Activated T-cell treated with anti-CD3 and anti-CD28 coated beads, Interleukin-2, amount 50 U/mL, for 1 hour (primary cell): ENCODE results near the gene MT1H.

Source experiments
- DNase-seq: peaks from one replicate; pipeline ENCODE4 v3.0.0-alpha.2; 2020

The MT1H gene

GRCh38 chr16:56636616-56637413, 32.8 kb upstream of the MT1H start:
- no peak for DNase-seq

GRCh38 chr16:56637814-56638750, 31.5 kb upstream of the MT1H start, which contains the start of gene MT1A:
MT1A (plus strand) TSS chr16:56638666; CDS start chr16:56638739, 73 bp downstream.
- DNase-seq, result no peak

DNA sequence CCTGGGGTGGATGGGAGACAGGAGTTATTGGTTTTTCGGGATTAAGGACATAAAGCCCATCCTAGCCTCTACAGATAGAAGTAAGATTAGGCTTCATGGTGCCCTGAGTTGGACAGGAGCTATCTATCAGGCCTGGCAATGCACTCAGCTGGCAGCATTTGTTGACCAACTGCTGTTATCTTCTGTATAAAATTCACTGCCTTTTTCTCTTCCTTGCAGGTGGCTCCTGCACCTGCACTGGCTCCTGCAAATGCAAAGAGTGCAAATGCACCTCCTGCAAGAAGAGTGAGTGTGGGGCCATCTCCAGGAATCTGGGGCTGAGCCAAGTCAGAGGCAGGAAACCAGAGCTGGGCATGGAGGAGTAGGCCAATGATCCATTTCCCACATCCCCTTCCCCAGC, 30.6 kb upstream of the MT1H start:
- DNase-seq, result no peak

DNA sequence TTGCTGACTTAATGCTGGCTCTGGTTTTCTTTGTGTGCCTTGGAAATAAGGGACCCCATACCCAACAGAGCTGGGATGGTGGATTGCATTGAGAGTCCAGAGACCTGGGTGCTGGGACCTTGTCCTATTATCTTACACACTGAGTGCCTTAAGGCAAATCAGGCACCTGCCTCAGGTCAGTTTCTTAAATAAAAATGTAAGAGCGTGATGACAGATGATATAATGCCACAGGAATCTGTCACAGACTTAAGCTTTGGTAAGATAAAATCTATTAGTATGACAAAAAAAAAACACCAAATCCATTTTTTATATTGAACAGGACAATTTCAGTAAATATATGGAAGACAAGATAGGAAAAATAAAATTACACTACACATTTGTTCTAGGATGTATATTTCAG, 29.5 kb upstream of the MT1H start:
- DNase-seq, result no peak

GRCh38 chr16:56641166-56641565, 28.4 kb upstream of the MT1H start:
- DNase-seq, result no peak

DNA sequence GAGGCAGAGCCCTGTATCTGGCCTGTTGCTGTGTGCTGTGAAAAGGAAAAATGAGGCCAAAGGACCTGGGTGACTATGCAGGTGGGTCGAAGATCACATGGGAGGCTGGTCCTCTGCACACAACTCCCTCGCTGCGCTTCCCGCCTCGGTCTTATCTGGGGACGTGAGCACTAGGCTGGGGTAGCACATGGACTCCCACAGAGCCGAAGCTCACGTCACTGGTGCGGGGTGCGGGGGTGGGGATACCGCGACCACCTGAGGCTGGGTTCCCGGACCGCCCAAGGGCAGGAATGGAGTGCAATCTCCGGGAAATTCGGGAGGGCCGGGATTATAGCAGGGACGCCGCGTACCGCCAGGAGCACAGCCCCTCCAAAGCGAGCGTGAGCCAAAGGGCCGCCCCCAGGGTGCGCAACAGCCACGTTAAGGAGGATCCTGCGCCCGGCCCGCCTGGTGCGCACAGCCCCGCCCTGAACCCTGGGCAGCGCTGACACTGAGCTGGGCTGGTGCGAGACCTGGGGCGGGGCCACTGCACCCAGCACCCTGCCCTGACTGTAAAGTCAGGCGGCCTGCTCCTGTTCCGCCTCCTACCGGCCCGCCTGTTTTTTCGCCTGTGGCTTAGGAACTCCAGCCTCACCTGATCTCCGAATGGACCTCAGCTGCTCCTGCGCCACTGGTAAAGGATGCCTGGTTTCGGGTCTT, 26.4 kb upstream of the MT1H start:
- peak; percentile 75 for DNase-seq

GRCh38 chr16:56643833-56644232, 25.8 kb upstream of the MT1H start:
- DNase-seq, result no peak

GRCh38 chr16:56645311-56645710, 24.3 kb upstream of the MT1H start:
- no peak for DNase-seq

DNA sequence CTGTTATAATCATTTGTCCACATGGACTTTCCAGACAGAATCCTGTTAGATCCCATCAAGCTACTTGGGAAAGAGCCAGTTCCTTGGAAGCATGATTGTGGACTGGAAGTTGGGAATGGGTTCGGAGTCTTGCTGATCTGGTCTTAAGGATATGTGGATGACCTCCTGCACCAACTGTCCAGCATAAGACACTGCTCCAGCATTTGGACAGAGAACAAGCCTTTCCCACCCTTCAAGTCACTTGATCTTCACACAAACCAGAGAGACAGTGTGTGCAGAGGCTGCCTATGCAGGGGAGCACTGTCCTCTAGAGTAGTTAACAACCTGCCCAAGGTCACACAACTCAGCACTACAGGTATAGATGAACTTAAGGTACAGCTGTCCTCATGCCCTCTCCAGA, 23.8 kb upstream of the MT1H start:
- DNase-seq, result no peak

DNA sequence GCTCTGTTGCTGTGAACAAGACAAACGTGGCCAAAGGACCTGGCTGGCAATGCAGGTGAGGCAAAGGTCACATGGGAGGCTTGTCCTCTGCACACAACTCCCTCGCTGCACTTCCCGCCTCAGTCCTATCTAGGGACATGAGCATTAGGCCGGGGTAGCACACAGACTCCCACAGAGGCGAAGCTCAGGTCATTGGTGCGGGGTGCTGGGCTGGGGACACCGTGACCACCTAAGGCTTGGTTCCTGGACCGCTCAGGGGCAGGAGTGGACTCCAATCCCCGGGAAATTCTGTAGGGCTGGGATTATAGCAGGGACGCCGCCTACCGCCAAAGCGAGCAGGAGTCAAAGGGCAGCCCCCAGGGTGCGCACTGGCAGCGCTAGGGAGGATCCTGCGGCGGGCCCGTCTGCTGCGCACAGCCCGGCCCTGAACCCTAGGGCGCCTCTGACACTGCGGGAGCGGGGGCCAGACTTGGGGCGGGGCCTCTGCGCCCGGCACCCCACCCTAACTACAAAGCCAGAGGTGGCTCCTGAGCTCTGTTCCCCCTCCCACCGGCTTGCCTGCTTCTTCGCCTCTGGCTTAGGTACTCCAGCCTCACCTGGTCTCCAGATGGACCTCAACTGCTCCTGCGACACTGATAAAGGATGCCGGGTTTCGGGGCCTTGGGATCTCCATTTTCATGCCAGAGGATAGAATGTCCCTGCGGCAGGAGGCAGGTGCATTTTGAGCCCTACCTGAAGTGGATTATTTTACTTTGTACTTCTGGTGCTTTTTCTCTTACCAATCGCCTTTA, 21.8 kb upstream of the MT1H start:
- DNase-seq, result no peak

GRCh38 chr16:56649271-56649670, 20.3 kb upstream of the MT1H start:
- no peak for DNase-seq

- no peak for DNase-seq
These were observed 19.8 kb upstream of the MT1H start for GRCh38 chr16:56649820-56650219.

DNA sequence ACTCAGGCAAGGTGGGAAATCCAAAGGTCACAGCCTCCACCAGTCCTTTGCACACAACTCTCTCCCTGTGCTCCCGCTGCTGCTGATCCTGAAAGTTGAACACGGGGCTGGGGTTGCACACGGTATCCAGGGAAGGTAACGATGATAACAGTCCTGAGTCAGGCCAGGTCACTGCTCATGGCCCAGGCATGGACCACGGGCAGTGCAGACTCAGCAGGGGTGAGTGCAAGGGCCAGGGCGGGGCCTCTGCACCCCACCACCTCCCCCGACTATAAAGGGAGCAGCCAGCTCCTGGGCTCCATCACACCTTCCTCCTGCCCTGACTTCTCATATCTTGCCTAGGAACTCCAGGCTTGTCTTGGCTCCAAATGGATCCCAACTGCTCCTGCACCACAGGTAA, 18.0 kb upstream of the MT1H start, which contains the start of gene MT1B:
MT1B (plus strand) TSS at position 301 of the 400 bp plus-strand sequence; CDS start at position 369, 68 bp downstream.
- DNase-seq, result no peak

GRCh38 chr16:56652600-56652999, 17.0 kb upstream of the MT1H start:
- DNase-seq, result no peak

DNA sequence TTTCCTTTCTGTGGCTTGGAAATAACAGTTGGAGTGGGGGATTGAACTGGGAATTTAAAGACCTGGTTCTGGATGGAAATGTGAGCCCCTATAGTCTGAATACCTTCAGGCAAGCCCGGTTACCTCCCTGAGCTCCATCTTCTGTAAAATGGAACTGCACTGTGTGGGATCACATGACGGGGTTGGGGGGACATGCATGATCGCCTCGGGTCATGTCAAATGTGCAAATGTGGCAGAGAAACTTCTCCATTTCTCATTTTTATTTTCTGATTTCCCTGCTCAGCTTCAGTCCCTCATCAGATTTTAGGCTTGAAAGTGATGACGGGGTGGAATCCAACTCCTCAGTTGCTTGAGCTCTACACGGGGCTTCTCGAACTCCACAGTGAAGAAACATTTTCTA, 16.4 kb upstream of the MT1H start:
- DNase-seq, result no peak

DNA sequence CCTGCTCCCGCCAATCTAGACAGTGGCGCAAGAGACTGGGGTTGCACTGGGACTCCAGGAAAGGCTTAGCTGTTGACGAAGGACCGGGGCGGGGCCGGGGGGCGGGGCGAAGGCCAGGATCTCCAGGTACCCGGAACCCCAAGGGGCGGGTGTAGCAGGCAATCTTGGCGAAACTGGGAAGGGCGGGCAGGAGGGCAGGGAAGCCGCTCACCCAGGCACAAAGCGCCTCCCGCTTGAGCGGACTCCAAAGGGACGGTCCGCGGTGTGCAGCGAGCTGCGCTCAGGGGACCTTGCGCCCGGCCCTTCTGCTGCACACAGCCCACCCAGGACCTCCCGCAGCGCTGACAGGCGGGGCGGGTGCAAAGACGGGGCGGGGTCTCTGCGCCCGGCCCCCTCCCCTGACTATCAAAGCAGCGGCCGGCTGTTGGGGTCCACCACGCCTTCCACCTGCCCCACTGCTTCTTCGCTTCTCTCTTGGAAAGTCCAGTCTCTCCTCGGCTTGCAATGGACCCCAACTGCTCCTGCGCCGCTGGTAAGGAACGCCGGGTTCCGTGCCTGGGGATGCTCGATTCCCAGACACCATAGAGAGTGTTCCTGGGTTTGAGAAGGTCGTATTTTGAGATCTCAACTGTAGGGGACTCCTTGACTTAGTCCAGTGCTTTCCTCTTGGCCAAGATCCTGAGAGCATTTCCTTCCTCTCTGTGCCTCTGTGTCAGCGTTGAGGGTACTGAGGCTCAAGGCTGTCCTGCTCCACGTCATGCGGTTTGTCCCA, 11.9 kb upstream of the MT1H start, which contains the start of gene MT1F:
MT1F (plus strand) TSS at position 405 of the 772 bp plus-strand sequence; CDS start at position 505, 100 bp downstream.
- peak; percentile 78 for DNase-seq

- DNase-seq, result no peak
These were observed 11.2 kb upstream of the MT1H start for GRCh38 chr16:56658327-56658875.

- DNase-seq, result peak; percentile 42
These were observed 7.0 kb upstream of the MT1H start for GRCh38 chr16:56662357-56663354.

- no peak for DNase-seq
These were observed 5.1 kb upstream of the MT1H start for GRCh38 chr16:56664506-56664905.
